Mammary epithelial cell (primary cell): ENCODE results near the gene AKT1.

ENCODE experiments used
- CTCF ChIP-seq, 2 donors: IDR thresholded peaks in 1 of 2; conservative IDR thresholded peaks in 1 of 2; 2 replicates each; pipeline ENCODE4 v1.5.1; 2011 to 2012; ENCODE audit warnings: inconsistent platforms in 2 of 2, low read length in 2 of 2, mild to moderate bottlenecking in 2 of 2, control low read depth in 1 of 2, low read depth in 1 of 2; ENCODE audit not compliant: insufficient read depth in 1 of 2; ENCODE audit errors: extremely low read depth in 1 of 2
- EZH2 ChIP-seq: IDR thresholded peaks from 2 replicates; pipeline ENCODE4 v1.6.1; 2012; ENCODE audit warnings: low read length, inconsistent platforms, borderline replicate concordance

GRCh38 chr14:104745431-104745830, 50.1 kb downstream of the AKT1 start:
- TF ChIP-seq CTCF (conservative IDR thresholded peaks at IDR 0.05 in 1 of 2, IDR thresholded peaks at IDR 0.05 in 1 of 2; ENCODE audit: extremely low read depth in 1 of 2, insufficient read depth in 1 of 2, low read depth in 1 of 2, low read length in 2 of 2) (no peak), EZH2 (no peak)
